IMR-90 (cell line): ENCODE results near the gene DHX38.

ENCODE experiments used
- BHLHE40 ChIP-seq: fragments of 150-350 bp; IDR thresholded peaks from 2 replicates; pipeline ENCODE4 v1.6.1; 2016; ENCODE audit warnings: mild to moderate bottlenecking, low read depth, low read length
- FOS ChIP-seq: fragments of 150-350 bp; IDR thresholded peaks from 2 replicates; pipeline ENCODE4 v1.6.1; 2016; ENCODE audit warnings: low read depth, low read length
- NFE2L2 ChIP-seq: fragments of 150-350 bp; IDR thresholded peaks from 2 replicates; pipeline ENCODE4 v1.6.1; 2016; ENCODE audit warnings: low read depth, mild to moderate bottlenecking, low read length
- POLR2A ChIP-seq: IDR thresholded peaks from 2 replicates; pipeline ENCODE4 v1.6.1; 2012; ENCODE audit warnings: mild to moderate bottlenecking, low read depth, low read length
- TF ChIP-seq, protein P1 (sequence below): conservative IDR thresholded peaks from 2 replicates; pipeline ENCODE4 v1.5.1; 2012; ENCODE audit warnings: mild to moderate bottlenecking, low read depth, low read length, improper control_type of control experiment

DNA sequence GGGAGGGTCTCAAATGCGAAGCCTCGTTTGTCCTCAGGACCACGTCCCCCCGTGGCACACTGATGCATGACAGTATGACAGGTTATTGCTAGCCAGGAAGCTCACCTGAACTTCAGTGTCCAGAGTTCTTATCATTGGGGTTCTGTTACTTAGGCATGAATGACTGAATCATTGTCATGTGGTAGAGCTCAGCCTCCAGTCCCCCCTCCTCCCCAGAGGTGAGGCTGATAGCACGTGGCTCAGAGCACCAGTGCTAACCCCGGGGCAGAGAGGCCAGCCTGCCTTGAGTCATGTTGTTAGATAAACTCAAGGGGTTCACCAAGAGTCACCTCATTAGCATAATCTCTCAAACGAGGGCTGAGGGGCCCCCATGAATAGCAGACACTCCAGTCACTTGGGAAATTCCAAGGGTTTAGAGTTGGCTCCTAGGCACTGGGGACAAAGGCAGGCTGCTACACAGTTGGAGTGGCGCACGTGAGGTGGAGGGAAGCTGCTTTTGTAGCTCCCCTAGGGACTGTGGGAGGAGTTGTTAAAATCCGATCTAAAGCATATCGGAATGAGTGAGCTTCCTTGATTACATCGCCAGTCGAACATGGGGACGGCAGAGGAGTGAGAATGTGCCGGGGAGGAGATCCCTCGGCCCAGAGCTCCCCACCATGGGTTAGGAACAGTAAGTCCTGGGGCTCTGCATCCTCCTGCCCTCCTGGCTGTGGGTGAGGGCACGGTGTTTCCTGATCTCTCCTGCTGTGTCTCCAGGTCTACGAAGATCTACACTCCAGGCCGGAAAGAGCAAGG, 18.2 kb downstream of the DHX38 start:
- TF ChIP-seq, protein P1, sequence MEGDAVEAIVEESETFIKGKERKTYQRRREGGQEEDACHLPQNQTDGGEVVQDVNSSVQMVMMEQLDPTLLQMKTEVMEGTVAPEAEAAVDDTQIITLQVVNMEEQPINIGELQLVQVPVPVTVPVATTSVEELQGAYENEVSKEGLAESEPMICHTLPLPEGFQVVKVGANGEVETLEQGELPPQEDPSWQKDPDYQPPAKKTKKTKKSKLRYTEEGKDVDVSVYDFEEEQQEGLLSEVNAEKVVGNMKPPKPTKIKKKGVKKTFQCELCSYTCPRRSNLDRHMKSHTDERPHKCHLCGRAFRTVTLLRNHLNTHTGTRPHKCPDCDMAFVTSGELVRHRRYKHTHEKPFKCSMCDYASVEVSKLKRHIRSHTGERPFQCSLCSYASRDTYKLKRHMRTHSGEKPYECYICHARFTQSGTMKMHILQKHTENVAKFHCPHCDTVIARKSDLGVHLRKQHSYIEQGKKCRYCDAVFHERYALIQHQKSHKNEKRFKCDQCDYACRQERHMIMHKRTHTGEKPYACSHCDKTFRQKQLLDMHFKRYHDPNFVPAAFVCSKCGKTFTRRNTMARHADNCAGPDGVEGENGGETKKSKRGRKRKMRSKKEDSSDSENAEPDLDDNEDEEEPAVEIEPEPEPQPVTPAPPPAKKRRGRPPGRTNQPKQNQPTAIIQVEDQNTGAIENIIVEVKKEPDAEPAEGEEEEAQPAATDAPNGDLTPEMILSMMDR, result no peak
- TF ChIP-seq FOS (no peak), BHLHE40 (no peak), POLR2A (no peak), NFE2L2 (no peak)
